ENCODE results near the gene DNAJB5. TPM values are rescaled to one million over a fixed set of nuclear protein-coding genes. Genes with fewer than 3 reads are reported as not detected.
"Not testable (repeated sequence)": the region's sequence is repeated elsewhere in the genome, so short reads cannot be mapped to it uniquely, and the experiment has no call there.

The DNAJB5 gene
- total RNA-seq, result 15.4 to 18.4 TPM (median 16.4 TPM) in 3 replicates

- peak; percentile 95 to 99 for DNase-seq (ENCODE audit: low spot score in 2 of 2, unreplicated experiment in 2 of 2)
- Mint-ChIP-seq H3K36me3 (no peaks in the 10 kb centered on the region), H3K27me3 (ENCODE audit: low read depth) (peaks cover 3% of the 10 kb centered on the region), H3K27ac (peak within 1 kb of the TSS; percentile 91), H3K4me1 (peaks cover 47% of the 10 kb centered on the region), H3K9me3 (no peaks in the 10 kb centered on the region), H3K4me3 (peak within 1 kb of the TSS; percentile 93)
- TF ChIP-seq CTCF (IDR thresholded peaks at IDR 0.05; ENCODE audit: unreplicated experiment), result no peak
These were observed at the start of gene DNAJB5 for GRCh38 chr9:34989003-34989945. DNAJB5 (plus strand) TSS chr9:34989745; CDS start chr9:34990631, 886 bp downstream.

GRCh38 chr9:34939989-34940388 is 49.6 kb upstream of the DNAJB5 start:
- peak in 1 of 2 experiments; percentile 56 for DNase-seq (ENCODE audit: low spot score in 2 of 2, unreplicated experiment in 2 of 2)
- Mint-ChIP-seq H3K27ac (peak overlapping the region; percentile 95), H3K4me1 (peaks cover 26% of the 10 kb centered on the region), H3K27me3 (ENCODE audit: low read depth) (peaks cover 27% of the 10 kb centered on the region)
- not testable (repeated sequence) for H3K9me3 Mint-ChIP-seq, H3K4me3 Mint-ChIP-seq, H3K36me3 Mint-ChIP-seq

GRCh38 chr9:34948451-34948850 is 41.1 kb upstream of the DNAJB5 start:
- TF ChIP-seq CTCF (IDR thresholded peaks at IDR 0.05; ENCODE audit: unreplicated experiment), result no peak
- Mint-ChIP-seq H3K27me3 (ENCODE audit: low read depth) (peaks cover 72% of the 10 kb centered on the region), H3K27ac (no peak overlapping the region), H3K9me3 (peaks cover 13% of the 10 kb centered on the region), H3K4me3 (no peak overlapping the region), H3K4me1 (no peaks in the 10 kb centered on the region), H3K36me3 (no peaks in the 10 kb centered on the region)
- DNase-seq (ENCODE audit: low spot score in 2 of 2, unreplicated experiment in 2 of 2), result no peak

GRCh38 chr9:34954225-34954624 is 35.3 kb upstream of the DNAJB5 start:
- no peaks in the 10 kb centered on the region for H3K4me1 Mint-ChIP-seq
- no peak overlapping the region for H3K4me3 Mint-ChIP-seq

GRCh38 chr9:34956066-34956465 is 33.5 kb upstream of the DNAJB5 start:
- not testable (repeated sequence) for H3K27ac Mint-ChIP-seq; H3K4me3 Mint-ChIP-seq; H3K36me3 Mint-ChIP-seq; DNase-seq (ENCODE audit: low spot score in 2 of 2, unreplicated experiment in 2 of 2); H3K4me1 Mint-ChIP-seq
- Mint-ChIP-seq H3K9me3 (peaks cover 13% of the 10 kb centered on the region), H3K27me3 (ENCODE audit: low read depth) (peaks cover 92% of the 10 kb centered on the region)

More at GRCh38 chr9:34954225-34954624, 35.3 kb upstream of the DNAJB5 start:
- H3K36me3 Mint-ChIP-seq, result no peaks in the 10 kb centered on the region
- TF ChIP-seq CTCF (IDR thresholded peaks at IDR 0.05; ENCODE audit: unreplicated experiment), result no peak
- H3K27me3 Mint-ChIP-seq (ENCODE audit: low read depth), result peaks cover 85% of the 10 kb centered on the region
- H3K9me3 Mint-ChIP-seq, result peaks cover 13% of the 10 kb centered on the region
- no peak for DNase-seq (ENCODE audit: low spot score in 2 of 2, unreplicated experiment in 2 of 2)
- no peak overlapping the region for H3K27ac Mint-ChIP-seq

- H3K27me3 Mint-ChIP-seq (ENCODE audit: low read depth), result peaks cover 92% of the 10 kb centered on the region
- H3K4me1 Mint-ChIP-seq, result no peaks in the 10 kb centered on the region
- H3K27ac Mint-ChIP-seq, result no peak overlapping the region
- H3K4me3 Mint-ChIP-seq, result no peak overlapping the region
- peaks cover 11% of the 10 kb centered on the region for H3K9me3 Mint-ChIP-seq
- TF ChIP-seq CTCF (IDR thresholded peaks at IDR 0.05; ENCODE audit: unreplicated experiment), result no peak
- DNase-seq (ENCODE audit: low spot score in 2 of 2, unreplicated experiment in 2 of 2), result no peak
- no peaks in the 10 kb centered on the region for H3K36me3 Mint-ChIP-seq
These were observed 32.9 kb upstream of the DNAJB5 start for GRCh38 chr9:34956648-34957047.
